DOHH2 (cell line): ENCODE results near the gene IGF2BP3.
A peak's percentile ranks its signal among the peaks of the same experiment; 100 is the strongest.
"Not testable (repeated sequence)": the region's sequence is repeated elsewhere in the genome, so short reads cannot be mapped to it uniquely, and the experiment has no call there.

Experiments used
- H3F3A ChIP-seq: fragments of 200-600 bp; sonication (generic), shearing (Covaris generic); 2 replicates; pipeline ENCODE4 v1.6.0; 2016; ENCODE audit warnings: antibody characterized with exemption, mild to moderate bottlenecking; ENCODE audit not compliant: control insufficient read depth, insufficient read depth
- H3K27ac ChIP-seq: fragments of 200-600 bp; sonication (generic); 2 replicates; pipeline ENCODE4 v1.5.1; 2014; ENCODE audit warnings: low read depth, mild to moderate bottlenecking, low read length, moderate library complexity
- H3K27me3 ChIP-seq: fragments of 200-600 bp; sonication (generic); 2 replicates; pipeline ENCODE4 v1.6.1; 2014; ENCODE audit warnings: mild to moderate bottlenecking, low read length, mixed read lengths; ENCODE audit not compliant: control insufficient read depth
- H3K36me3 ChIP-seq: fragments of 200-600 bp; sonication (generic); 2 replicates; pipeline ENCODE4 v1.6.1; 2014; ENCODE audit warnings: mild to moderate bottlenecking, low read length, moderate library complexity, mixed read lengths; ENCODE audit not compliant: control insufficient read depth
- H3K4me1 ChIP-seq: fragments of 200-600 bp; sonication (generic); 2 replicates; pipeline ENCODE4 v1.6.1; 2014; ENCODE audit warnings: mild to moderate bottlenecking, low read length, mixed read lengths; ENCODE audit not compliant: control insufficient read depth
- H3K4me2 ChIP-seq: fragments of 200-600 bp; sonication (generic); 2 replicates; pipeline ENCODE4 v1.6.0; 2014; ENCODE audit warnings: mild to moderate bottlenecking, low read length, moderate library complexity
- H3K4me3 ChIP-seq: fragments of 200-600 bp; sonication (generic); 2 replicates; pipeline ENCODE4 v1.5.1; 2014; ENCODE audit warnings: mild to moderate bottlenecking, low read length, mixed read lengths
- H3K79me2 ChIP-seq: fragments of 200-600 bp; sonication (generic); 2 replicates; pipeline ENCODE4 v1.6.1; 2014; ENCODE audit warnings: mild to moderate bottlenecking, low read length, mixed read lengths; ENCODE audit not compliant: control insufficient read depth
- H3K9me2 ChIP-seq: fragments of 200-600 bp; sonication (generic); replicated peaks from 2 replicates; pipeline ENCODE4 v1.6.1; 2014; ENCODE audit warnings: mild to moderate bottlenecking, low read length, mixed read lengths; ENCODE audit not compliant: control insufficient read depth
- H3K9me3 ChIP-seq: fragments of 200-600 bp; sonication (generic); 2 replicates; pipeline ENCODE4 v1.6.1; 2014; ENCODE audit warnings: antibody characterized with exemption, low read length, mixed read lengths; ENCODE audit not compliant: control insufficient read depth, insufficient read depth
- H4K20me1 ChIP-seq: fragments of 200-600 bp; sonication (generic); 2 replicates; pipeline ENCODE4 v1.6.0; 2014; ENCODE audit warnings: low read depth, mild to moderate bottlenecking, antibody characterized with exemption, low read length, moderate library complexity; ENCODE audit not compliant: control insufficient read depth, insufficient read depth
- CTCF ChIP-seq: fragments of 200-600 bp; sonication (generic); IDR thresholded peaks from one replicate; pipeline ENCODE4 v1.5.1; 2014; ENCODE audit warnings: antibody characterized with exemption, mild to moderate bottlenecking, low read depth, low read length; ENCODE audit not compliant: poor library complexity, severe bottlenecking
- EZH2phosphoT487 ChIP-seq: fragments of 200-600 bp; sonication (generic); IDR thresholded peaks from 2 replicates; pipeline ENCODE4 v1.6.1; 2017; ENCODE audit warnings: borderline replicate concordance, mild to moderate bottlenecking, antibody characterized with exemption, low read length, moderate library complexity, mixed read lengths

IGF2BP3 gene

GRCh38 chr7:23491502-23491901, 21.2 kb upstream of the IGF2BP3 start:
- Histone ChIP-seq H3K27ac (peak overlapping the region; percentile 81), H3F3A (peaks cover 42% of the 10 kb centered on the region), H3K79me2 (peaks cover 21% of the 10 kb centered on the region), H3K9me3 (no peaks in the 10 kb centered on the region), H3K9me2 (no peaks in the 10 kb centered on the region), H3K36me3 (0 out of 2 replicates have a peak, but pooled peaks cover 3% of the 10 kb centered on the region), H3K4me2 (peak overlapping the region; percentile 97), H3K4me1 (peaks cover 24% of the 10 kb centered on the region), H3K27me3 (no peaks in the 10 kb centered on the region), H3K4me3 (peak overlapping the region; percentile 93), H4K20me1 (no peaks in the 10 kb centered on the region)
- TF ChIP-seq CTCF (no peak), EZH2phosphoT487 (no peak)

- peaks cover 43% of the 10 kb centered on the region for H3F3A ChIP-seq
- H4K20me1 ChIP-seq, result no peaks in the 10 kb centered on the region
- no peaks in the 10 kb centered on the region for H3K9me3 ChIP-seq
- H3K4me2 ChIP-seq, result peak overlapping the region; percentile 97
- H3K27ac ChIP-seq, result peak overlapping the region; percentile 81
- H3K27me3 ChIP-seq, result no peaks in the 10 kb centered on the region
- TF ChIP-seq EZH2phosphoT487 (no peak), CTCF (no peak)
- 0 out of 2 replicates have a peak, but pooled peaks cover 3% of the 10 kb centered on the region for H3K36me3 ChIP-seq
- peaks cover 21% of the 10 kb centered on the region for H3K79me2 ChIP-seq
- no peaks in the 10 kb centered on the region for H3K9me2 ChIP-seq
- H3K4me3 ChIP-seq, result peak overlapping the region; percentile 93
- peaks cover 24% of the 10 kb centered on the region for H3K4me1 ChIP-seq
Observed at GRCh38 chr7:23490357-23491135, 20.3 kb upstream of the IGF2BP3 start.

- not testable (repeated sequence) for H4K20me1 ChIP-seq, H3K9me3 ChIP-seq, H3K27ac ChIP-seq, H3K4me3 ChIP-seq, H3K36me3 ChIP-seq, H3K27me3 ChIP-seq, H3K4me2 ChIP-seq, H3K9me2 ChIP-seq
- Histone ChIP-seq H3K79me2 (peaks cover 21% of the 10 kb centered on the region), H3F3A (peaks cover 35% of the 10 kb centered on the region), H3K4me1 (peaks cover 24% of the 10 kb centered on the region)
Observed at GRCh38 chr7:23488714-23489113, 18.4 kb upstream of the IGF2BP3 start.

DNA sequence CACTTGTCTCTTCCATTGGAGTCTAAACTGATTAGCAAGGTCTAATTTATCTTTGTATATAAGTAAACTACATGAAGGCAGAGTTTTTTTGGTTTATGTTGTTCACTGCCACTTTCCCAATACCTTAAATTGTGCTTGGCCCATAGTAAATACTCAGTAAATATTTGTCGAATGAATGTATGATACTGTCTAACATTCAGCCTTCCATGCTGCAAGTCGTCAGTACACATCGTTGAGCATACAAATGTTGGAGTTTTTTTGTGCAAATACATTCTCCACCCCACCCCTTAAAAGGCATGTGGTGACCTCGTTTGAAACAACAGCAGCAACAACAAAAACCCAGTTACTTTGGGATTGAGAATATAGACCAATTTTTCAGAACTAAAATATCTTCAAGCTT, 17.4 kb upstream of the IGF2BP3 start:
- Histone ChIP-seq H4K20me1 (no peaks in the 10 kb centered on the region), H3K36me3 (0 out of 2 replicates have a peak, but pooled peaks cover 3% of the 10 kb centered on the region), H3K9me2 (no peaks in the 10 kb centered on the region), H3K4me1 (peaks cover 24% of the 10 kb centered on the region), H3K4me2 (no peak overlapping the region), H3K4me3 (no peak overlapping the region), H3K27ac (no peak overlapping the region), H3K79me2 (peaks cover 21% of the 10 kb centered on the region), H3K9me3 (no peaks in the 10 kb centered on the region), H3F3A (peaks cover 30% of the 10 kb centered on the region), H3K27me3 (no peaks in the 10 kb centered on the region)
- no peak for TF ChIP-seq EZH2phosphoT487
- no peak for TF ChIP-seq CTCF
